ENCODE data around the gene NPLOC4. TPM values are rescaled to one million over a fixed set of nuclear protein-coding genes. Genes with fewer than 3 reads are reported as not detected.

NPLOC4 gene
- total RNA-seq, 2 donors from 2014 or later = 101 to 103 TPM

- Mint-ChIP-seq H3K9me3 (no peaks in the 10 kb centered on the region), H3K36me3 (ENCODE audit: low read depth) (peaks cover 89% of the 10 kb centered on the region), H3K4me1 (peaks cover 21% of the 10 kb centered on the region), H3K27ac (peak overlapping the region; percentile 33), H3K27me3 (no peaks in the 10 kb centered on the region), H3K4me3 (no peak overlapping the region)
- ATAC-seq (replicated peaks) = no peak
These were observed 59.5 kb downstream of the NPLOC4 start for GRCh38 chr17:81577278-81578000.

DNA sequence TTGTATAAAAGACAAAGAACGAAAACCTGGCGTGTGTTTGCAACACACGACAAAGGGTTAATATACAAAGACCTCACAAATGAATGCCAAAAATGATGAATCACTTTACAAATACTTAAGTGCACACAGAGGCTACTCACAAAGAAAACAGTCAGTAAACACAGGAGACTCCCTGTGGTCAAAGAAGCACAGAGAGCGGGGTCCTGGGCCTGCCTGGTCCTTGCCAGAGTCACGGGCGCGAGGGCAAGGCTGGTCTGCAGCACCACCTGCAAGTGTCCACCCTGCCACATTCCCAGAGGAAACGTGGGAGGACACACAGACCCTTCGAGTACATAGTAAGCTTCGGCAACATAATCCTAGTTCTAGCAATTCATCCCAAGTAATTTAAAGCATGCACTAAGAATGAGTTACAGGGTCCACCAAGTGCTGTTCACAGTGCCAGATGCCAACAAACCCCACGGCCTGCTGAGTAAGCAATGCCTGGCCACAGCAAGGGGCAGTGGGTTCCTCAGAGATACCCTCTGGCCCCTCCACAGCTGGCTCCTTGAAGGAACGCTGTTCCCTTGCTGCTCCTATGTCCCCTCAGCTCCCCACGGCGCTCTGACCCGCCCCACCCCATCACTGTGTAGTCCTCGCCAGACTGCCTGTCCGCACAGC lies 60.2 kb downstream of the NPLOC4 start:
- Mint-ChIP-seq H3K27ac (peak overlapping the region; percentile 33), H3K9me3 (no peaks in the 10 kb centered on the region), H3K4me1 (peaks cover 21% of the 10 kb centered on the region), H3K4me3 (no peak overlapping the region), H3K36me3 (ENCODE audit: low read depth) (peaks cover 89% of the 10 kb centered on the region), H3K27me3 (no peaks in the 10 kb centered on the region)
- no peak for ATAC-seq (replicated peaks)

DNA sequence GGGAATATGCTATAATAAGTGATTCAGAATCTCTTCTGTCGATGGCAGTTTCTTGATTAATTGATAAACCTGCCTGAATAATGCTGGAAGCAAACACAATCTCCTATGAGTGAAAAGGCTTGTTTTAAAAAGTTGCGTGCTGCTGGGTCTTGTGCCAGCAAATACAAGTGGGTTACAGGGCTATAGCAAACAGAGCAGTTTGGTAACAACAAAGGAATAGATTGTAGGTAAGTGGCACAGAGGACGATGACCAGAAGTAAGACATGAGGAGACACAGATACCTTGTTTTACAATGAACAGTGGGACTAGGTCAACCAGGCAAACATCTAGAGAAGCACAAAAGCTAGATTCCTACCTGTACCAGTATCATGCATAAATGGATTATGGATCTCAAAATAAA lies 61.1 kb downstream of the NPLOC4 start:
- H3K4me3 Mint-ChIP-seq = no peak overlapping the region
- no peak for ATAC-seq (replicated peaks)
- no peak overlapping the region for H3K27ac Mint-ChIP-seq
- H3K36me3 Mint-ChIP-seq (ENCODE audit: low read depth) = peaks cover 90% of the 10 kb centered on the region
- H3K27me3 Mint-ChIP-seq = no peaks in the 10 kb centered on the region
- H3K9me3 Mint-ChIP-seq = no peaks in the 10 kb centered on the region
- peaks cover 21% of the 10 kb centered on the region for H3K4me1 Mint-ChIP-seq

GRCh38 chr17:81574643-81574956 lies 62.3 kb downstream of the NPLOC4 start:
- H3K36me3 Mint-ChIP-seq (ENCODE audit: low read depth) = peaks cover 90% of the 10 kb centered on the region
- H3K27me3 Mint-ChIP-seq = no peaks in the 10 kb centered on the region
- H3K9me3 Mint-ChIP-seq = no peaks in the 10 kb centered on the region
- peak overlapping the region; percentile 60 for H3K27ac Mint-ChIP-seq
- peaks cover 10% of the 10 kb centered on the region for H3K4me1 Mint-ChIP-seq
- no peak overlapping the region for H3K4me3 Mint-ChIP-seq
- ATAC-seq (replicated peaks) = no peak

DNA sequence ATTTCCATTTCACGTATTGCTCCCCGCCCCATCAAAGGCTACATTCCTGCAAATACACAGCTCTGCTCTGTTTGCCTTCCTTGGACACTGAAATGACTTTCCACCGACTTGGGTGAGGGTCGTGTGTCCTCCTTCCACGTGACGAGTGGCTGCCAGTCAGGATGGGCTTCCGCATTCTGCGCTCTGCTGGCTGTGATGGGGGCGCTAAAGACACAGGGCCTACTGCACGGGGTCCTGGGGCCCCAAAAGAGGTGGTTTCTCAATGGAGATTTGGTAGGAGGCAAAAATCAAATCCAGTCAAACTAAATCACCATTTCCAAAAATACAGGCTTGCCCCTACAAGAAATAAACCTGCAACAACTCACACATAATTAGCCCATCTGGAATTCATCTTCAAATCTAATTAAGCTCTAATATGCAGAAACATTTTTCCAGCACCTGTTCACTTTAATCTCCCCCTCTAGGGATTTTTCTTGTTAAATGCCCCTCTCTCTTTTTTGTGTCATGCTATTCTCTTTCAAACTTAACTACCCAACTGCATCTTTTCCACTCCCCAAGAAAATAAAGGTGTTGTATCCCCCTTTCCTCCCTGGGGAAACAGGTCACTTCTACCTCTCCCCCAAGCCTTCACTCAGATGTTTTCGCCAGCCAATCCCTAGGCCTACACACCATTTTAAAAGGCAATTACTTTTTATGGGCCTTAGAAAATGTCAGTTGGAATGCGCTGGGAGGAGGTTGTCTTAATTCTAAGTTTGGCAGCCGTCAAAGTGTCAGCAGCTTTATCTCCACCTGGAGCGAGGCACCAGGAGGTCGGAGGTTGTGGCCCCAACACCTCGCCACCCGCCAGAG lies 62.9 kb downstream of the NPLOC4 start:
- no peaks in the 10 kb centered on the region for H3K27me3 Mint-ChIP-seq
- ATAC-seq (replicated peaks) = no peak
- peak overlapping the region; percentile 60 for H3K27ac Mint-ChIP-seq

GRCh38 chr17:81572563-81573168 lies 64.2 kb downstream of the NPLOC4 start:
- ATAC-seq (replicated peaks) = no peak
- no peaks in the 10 kb centered on the region for H3K9me3 Mint-ChIP-seq
- H3K27ac Mint-ChIP-seq = peak overlapping the region; percentile 52
- no peaks in the 10 kb centered on the region for H3K27me3 Mint-ChIP-seq
- peaks cover 5% of the 10 kb centered on the region for H3K4me1 Mint-ChIP-seq
- H3K4me3 Mint-ChIP-seq = no peak overlapping the region
- peaks cover 92% of the 10 kb centered on the region for H3K36me3 Mint-ChIP-seq (ENCODE audit: low read depth)

More for the DNA sequence above, 62.9 kb downstream of the NPLOC4 start:
- peaks cover 7% of the 10 kb centered on the region for H3K4me1 Mint-ChIP-seq
- no peaks in the 10 kb centered on the region for H3K9me3 Mint-ChIP-seq
- H3K36me3 Mint-ChIP-seq (ENCODE audit: low read depth) = peaks cover 90% of the 10 kb centered on the region
- no peak overlapping the region for H3K4me3 Mint-ChIP-seq

DNA sequence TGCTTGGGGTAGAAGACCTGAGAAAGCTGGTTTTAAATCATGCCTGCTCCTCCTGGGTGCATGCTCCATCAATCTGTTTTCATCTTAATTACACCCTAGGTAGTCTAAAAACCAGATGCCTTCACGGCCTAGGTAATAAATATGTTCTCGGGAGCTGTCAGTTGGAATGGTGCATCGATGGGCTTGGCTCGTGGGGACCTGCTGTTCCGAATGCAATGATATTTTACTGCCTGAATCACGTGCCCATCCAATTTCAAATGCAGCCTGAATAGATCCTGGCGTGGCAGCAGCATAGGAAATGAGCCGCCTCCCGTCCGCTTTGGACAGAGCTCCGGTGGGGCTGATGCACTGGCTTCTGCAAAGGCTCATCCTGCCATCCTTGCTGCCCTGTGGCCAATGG lies 65.9 kb downstream of the NPLOC4 start:
- Mint-ChIP-seq H3K36me3 (ENCODE audit: low read depth) (peaks cover 96% of the 10 kb centered on the region), H3K9me3 (no peaks in the 10 kb centered on the region), H3K4me1 (no peaks in the 10 kb centered on the region), H3K4me3 (no peak overlapping the region), H3K27me3 (no peaks in the 10 kb centered on the region), H3K27ac (no peak overlapping the region)
- ATAC-seq (replicated peaks) = no peak

DNA sequence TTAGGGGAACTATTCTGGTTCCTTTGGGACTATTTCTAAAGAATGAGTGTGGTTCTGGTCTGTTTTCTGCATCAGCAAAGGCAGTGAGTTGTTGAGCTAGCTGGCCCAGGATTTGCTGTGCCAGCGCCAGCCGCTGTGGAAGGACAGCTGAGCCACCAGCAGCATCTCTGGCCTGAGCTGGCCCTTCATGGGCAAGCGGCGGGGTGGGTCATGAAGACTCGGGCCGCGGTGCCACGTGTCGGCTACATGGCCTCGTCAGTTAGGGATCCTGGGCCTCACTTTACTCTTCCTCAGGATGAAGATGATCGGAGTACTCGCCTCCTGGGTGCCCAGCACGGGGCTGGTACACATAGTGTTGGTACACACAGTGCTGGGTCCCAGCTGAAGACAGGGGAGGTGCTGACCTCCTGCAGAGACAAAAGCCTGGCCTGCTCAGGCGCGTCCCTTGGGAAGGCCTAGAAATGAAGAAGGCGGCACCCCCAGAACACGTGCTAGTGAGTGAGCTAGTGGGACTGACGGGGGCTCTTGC lies 66.9 kb downstream of the NPLOC4 start:
- Mint-ChIP-seq H3K4me3 (no peak overlapping the region), H3K36me3 (ENCODE audit: low read depth) (peaks cover 96% of the 10 kb centered on the region), H3K27ac (no peak overlapping the region), H3K27me3 (no peaks in the 10 kb centered on the region), H3K4me1 (no peaks in the 10 kb centered on the region), H3K9me3 (no peaks in the 10 kb centered on the region)
- no peak for ATAC-seq (replicated peaks)

DNA sequence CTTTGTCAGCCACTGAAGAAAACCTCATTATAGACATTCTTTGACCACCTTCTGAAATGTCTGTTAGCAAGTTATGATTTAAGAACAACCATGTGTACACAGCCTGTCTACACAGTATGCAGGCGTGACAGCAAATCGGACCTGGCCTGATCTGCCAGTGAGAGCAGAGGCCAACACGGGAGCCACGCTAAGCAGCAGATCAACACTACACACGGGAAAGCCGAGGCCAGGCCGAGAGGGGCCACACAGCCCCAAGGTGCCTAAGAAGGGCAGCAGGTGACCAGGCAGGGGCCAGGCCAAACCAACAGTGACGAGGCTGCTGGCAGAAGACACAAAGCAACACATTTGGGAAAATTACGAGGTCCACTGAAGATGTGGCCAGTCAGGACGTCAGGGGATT lies 68.5 kb downstream of the NPLOC4 start:
- H3K27ac Mint-ChIP-seq = no peak overlapping the region
- no peaks in the 10 kb centered on the region for H3K4me1 Mint-ChIP-seq
- H3K9me3 Mint-ChIP-seq = no peaks in the 10 kb centered on the region
- no peaks in the 10 kb centered on the region for H3K27me3 Mint-ChIP-seq
- no peak overlapping the region for H3K4me3 Mint-ChIP-seq
- ATAC-seq (replicated peaks) = no peak
- peaks cover 96% of the 10 kb centered on the region for H3K36me3 Mint-ChIP-seq (ENCODE audit: low read depth)

- ATAC-seq (replicated peaks) = no peak
- Mint-ChIP-seq H3K27me3 (no peaks in the 10 kb centered on the region), H3K4me1 (no peaks in the 10 kb centered on the region), H3K4me3 (no peak overlapping the region), H3K9me3 (no peaks in the 10 kb centered on the region), H3K27ac (no peak overlapping the region), H3K36me3 (ENCODE audit: low read depth) (peaks cover 98% of the 10 kb centered on the region)
These were observed 69.7 kb downstream of the NPLOC4 start for GRCh38 chr17:81567191-81567590.

DNA sequence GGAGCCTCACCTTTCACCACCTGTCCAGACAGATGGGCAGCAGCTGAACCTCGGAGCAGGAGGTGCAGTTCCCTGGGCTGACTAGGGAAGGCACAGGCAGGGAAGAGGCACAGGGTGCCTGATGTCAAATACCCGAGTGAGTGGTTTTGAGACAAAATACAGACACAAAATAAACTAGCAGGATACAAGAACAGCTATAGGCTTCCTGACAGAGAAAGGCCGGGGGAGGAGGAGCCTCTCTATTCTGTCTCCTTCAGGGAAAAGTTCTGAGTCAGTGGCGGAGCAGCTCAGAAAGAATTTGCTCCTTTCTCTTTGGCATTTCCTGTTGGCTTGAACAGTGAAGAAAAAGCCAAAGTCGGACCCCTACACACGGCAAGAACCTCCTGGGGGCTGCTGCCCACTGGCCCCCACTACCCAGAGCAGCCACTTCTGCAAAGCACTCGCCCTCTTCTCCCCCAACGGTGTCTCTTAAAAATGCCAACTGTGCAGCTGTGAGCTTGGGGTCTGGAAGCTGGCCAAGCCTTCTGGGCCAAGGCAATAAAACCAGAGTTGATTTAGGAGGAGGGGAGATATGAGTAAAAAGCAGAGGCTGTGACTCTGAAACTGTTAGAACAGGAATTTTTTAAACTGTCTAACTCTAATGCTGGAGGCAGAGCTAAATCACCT lies 70.3 kb downstream of the NPLOC4 start:
- ATAC-seq (replicated peaks) = no peak
- Mint-ChIP-seq H3K27ac (no peak overlapping the region), H3K36me3 (ENCODE audit: low read depth) (peaks cover 98% of the 10 kb centered on the region), H3K4me3 (no peak overlapping the region), H3K9me3 (no peaks in the 10 kb centered on the region), H3K27me3 (no peaks in the 10 kb centered on the region), H3K4me1 (no peaks in the 10 kb centered on the region)

DNA sequence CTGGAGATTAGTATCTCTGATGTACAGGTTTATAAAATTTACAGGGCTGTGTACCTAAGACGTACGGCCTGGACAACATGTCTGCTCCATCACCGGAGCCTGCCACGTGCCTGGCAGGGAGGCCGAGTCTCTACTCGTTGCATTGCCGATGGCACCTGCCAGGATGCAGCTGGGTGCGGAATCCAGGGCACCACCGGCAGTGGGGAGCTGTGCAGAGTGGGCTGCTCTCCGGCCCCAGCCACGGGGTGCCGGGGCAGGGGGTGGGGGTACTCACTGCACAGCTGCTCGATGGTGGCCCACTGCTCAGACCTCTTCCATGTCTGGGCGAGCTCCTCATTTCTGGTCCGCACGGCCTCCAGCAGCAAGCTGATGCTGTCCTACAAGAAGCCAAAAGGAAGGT lies 71.7 kb downstream of the NPLOC4 start:
- Mint-ChIP-seq H3K27me3 (no peaks in the 10 kb centered on the region), H3K27ac (no peak overlapping the region)
- no peak for ATAC-seq (replicated peaks)

GRCh38 chr17:81564778-81565177 lies 72.1 kb downstream of the NPLOC4 start:
- Mint-ChIP-seq H3K27me3 (no peaks in the 10 kb centered on the region), H3K36me3 (ENCODE audit: low read depth) (peaks cover 98% of the 10 kb centered on the region), H3K9me3 (no peaks in the 10 kb centered on the region), H3K4me1 (no peaks in the 10 kb centered on the region), H3K4me3 (no peak overlapping the region), H3K27ac (no peak overlapping the region)
- no peak for ATAC-seq (replicated peaks)

More for the DNA sequence above, 71.7 kb downstream of the NPLOC4 start:
- H3K36me3 Mint-ChIP-seq (ENCODE audit: low read depth) = peaks cover 98% of the 10 kb centered on the region
- H3K4me1 Mint-ChIP-seq = no peaks in the 10 kb centered on the region
- no peak overlapping the region for H3K4me3 Mint-ChIP-seq
- no peaks in the 10 kb centered on the region for H3K9me3 Mint-ChIP-seq
